GM12878 (cell line): ENCODE measurements around the gene ADCY10. TPM values are rescaled to one million over a fixed set of nuclear protein-coding genes. Genes with fewer than 3 reads are reported as not detected.

Experiments
- CREB1 ChIP-seq: IDR thresholded peaks from 2 replicates; pipeline ENCODE4 v1.6.1; 2012; ENCODE audit warnings: low read depth, mild to moderate bottlenecking, inconsistent platforms
- RFX5 ChIP-seq: IDR thresholded peaks from 2 replicates; pipeline ENCODE4 v1.6.1; 2011; ENCODE audit warnings: low read depth, low read length, improper control_type of control experiment
- polyA plus RNA-seq, 11 experiments: library from polyadenylated mRNA; depleted of rRNA in 4 of 11; unstranded in 6 of 11; stranded (reverse) in 5 of 11; fragments of >200 nt; fragmentation: Nextera tagmentation in 4 of 11; fragmentation: Illumina TruSeq in 1 of 11; extraction: Ambion mirVana in 4 of 11; extraction: Trizol in 1 of 11; gene quantifications; 1 replicate in 1 of 11; 2 replicates in 10 of 11; pipeline versions ENCODE4 v1.2.1 to v1.2.3, GENCODE V29; 2011 to 2016; ENCODE audit warnings: inconsistent platforms in 2 of 11, missing spikeins in 2 of 11, low read depth in 1 of 11
- total RNA-seq, 4 experiments: library from RNA; depleted of rRNA in 3 of 4; stranded (reverse); fragments of >200 nt in 3 of 4; fragmentation: Illumina TruSeq in 1 of 4; extraction: Trizol in 1 of 4; gene quantifications; 2 replicates each; pipeline versions ENCODE4 v1.2.1 to v1.2.3, GENCODE V29; 2013 to 2021
- TF ChIP-seq, protein P1 (sequence below): fragments of 450-650 bp; IDR thresholded peaks from 2 replicates; pipeline ENCODE4 v1.6.1; 2017; ENCODE audit warnings: mild to moderate bottlenecking, moderate library complexity
- TF ChIP-seq, protein P2 (sequence below): IDR thresholded peaks from 2 replicates; pipeline ENCODE4 v1.6.1; 2012; ENCODE audit warnings: low read depth, low read length, improper control_type of control experiment
- TF ChIP-seq, protein P3 (sequence below): fragments of 450-650 bp; IDR thresholded peaks from 2 replicates; pipeline ENCODE4 v1.6.1; 2016; ENCODE audit warnings: mild to moderate bottlenecking
- TF ChIP-seq, protein P4 (sequence below): fragments of 450-650 bp; IDR thresholded peaks from 2 replicates; pipeline ENCODE4 v1.6.1; 2017; ENCODE audit warnings: mild to moderate bottlenecking

ADCY10 gene
- total and polyA plus RNA-seq, 10 of the 15 experiments (the other 5 are each of a cell fraction or from before 2014, with no cell fraction given) = 0.13 to 0.22 TPM; not detected in 8

DNA sequence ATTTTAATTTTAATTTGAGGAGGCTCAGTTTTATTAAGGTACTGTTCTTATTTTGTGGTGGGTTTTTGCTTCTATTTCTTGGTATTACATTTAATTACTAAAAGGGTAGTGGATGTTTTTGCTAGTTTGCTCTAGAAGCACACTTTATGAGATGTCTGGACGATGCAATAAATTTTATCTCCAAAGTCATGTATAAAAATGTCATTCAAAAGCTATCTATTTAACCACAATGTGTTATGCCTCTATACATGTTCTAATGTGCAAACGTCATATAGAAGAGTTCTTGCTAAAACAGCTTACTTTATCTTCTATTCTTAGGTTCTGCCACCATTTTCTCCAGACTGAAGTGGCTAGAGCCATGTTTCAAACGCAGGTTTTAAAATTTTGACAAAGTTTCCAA, 35.9 kb upstream of the ADCY10 start (continued):
- TF ChIP-seq, protein P1, sequence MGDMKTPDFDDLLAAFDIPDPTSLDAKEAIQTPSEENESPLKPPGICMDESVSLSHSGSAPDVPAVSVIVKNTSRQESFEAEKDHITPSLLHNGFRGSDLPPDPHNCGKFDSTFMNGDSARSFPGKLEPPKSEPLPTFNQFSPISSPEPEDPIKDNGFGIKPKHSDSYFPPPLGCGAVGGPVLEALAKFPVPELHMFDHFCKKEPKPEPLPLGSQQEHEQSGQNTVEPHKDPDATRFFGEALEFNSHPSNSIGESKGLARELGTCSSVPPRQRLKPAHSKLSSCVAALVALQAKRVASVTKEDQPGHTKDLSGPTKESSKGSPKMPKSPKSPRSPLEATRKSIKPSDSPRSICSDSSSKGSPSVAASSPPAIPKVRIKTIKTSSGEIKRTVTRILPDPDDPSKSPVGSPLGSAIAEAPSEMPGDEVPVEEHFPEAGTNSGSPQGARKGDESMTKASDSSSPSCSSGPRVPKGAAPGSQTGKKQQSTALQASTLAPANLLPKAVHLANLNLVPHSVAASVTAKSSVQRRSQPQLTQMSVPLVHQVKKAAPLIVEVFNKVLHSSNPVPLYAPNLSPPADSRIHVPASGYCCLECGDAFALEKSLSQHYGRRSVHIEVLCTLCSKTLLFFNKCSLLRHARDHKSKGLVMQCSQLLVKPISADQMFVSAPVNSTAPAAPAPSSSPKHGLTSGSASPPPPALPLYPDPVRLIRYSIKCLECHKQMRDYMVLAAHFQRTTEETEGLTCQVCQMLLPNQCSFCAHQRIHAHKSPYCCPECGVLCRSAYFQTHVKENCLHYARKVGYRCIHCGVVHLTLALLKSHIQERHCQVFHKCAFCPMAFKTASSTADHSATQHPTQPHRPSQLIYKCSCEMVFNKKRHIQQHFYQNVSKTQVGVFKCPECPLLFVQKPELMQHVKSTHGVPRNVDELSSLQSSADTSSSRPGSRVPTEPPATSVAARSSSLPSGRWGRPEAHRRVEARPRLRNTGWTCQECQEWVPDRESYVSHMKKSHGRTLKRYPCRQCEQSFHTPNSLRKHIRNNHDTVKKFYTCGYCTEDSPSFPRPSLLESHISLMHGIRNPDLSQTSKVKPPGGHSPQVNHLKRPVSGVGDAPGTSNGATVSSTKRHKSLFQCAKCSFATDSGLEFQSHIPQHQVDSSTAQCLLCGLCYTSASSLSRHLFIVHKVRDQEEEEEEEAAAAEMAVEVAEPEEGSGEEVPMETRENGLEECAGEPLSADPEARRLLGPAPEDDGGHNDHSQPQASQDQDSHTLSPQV = no peak
- TF ChIP-seq, protein P2, sequence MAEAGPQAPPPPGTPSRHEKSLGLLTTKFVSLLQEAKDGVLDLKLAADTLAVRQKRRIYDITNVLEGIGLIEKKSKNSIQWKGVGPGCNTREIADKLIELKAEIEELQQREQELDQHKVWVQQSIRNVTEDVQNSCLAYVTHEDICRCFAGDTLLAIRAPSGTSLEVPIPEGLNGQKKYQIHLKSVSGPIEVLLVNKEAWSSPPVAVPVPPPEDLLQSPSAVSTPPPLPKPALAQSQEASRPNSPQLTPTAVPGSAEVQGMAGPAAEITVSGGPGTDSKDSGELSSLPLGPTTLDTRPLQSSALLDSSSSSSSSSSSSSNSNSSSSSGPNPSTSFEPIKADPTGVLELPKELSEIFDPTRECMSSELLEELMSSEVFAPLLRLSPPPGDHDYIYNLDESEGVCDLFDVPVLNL = no peak
- TF ChIP-seq, protein P3, sequence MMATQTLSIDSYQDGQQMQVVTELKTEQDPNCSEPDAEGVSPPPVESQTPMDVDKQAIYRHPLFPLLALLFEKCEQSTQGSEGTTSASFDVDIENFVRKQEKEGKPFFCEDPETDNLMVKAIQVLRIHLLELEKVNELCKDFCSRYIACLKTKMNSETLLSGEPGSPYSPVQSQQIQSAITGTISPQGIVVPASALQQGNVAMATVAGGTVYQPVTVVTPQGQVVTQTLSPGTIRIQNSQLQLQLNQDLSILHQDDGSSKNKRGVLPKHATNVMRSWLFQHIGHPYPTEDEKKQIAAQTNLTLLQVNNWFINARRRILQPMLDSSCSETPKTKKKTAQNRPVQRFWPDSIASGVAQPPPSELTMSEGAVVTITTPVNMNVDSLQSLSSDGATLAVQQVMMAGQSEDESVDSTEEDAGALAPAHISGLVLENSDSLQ = no peak
- TF ChIP-seq CREB1 = no peak
- TF ChIP-seq RFX5 = no peak
- TF ChIP-seq, protein P4, sequence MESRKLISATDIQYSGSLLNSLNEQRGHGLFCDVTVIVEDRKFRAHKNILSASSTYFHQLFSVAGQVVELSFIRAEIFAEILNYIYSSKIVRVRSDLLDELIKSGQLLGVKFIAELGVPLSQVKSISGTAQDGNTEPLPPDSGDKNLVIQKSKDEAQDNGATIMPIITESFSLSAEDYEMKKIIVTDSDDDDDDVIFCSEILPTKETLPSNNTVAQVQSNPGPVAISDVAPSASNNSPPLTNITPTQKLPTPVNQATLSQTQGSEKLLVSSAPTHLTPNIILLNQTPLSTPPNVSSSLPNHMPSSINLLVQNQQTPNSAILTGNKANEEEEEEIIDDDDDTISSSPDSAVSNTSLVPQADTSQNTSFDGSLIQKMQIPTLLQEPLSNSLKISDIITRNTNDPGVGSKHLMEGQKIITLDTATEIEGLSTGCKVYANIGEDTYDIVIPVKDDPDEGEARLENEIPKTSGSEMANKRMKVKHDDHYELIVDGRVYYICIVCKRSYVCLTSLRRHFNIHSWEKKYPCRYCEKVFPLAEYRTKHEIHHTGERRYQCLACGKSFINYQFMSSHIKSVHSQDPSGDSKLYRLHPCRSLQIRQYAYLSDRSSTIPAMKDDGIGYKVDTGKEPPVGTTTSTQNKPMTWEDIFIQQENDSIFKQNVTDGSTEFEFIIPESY = no peak
